Measurements from ENCODE around the gene OR6M1.

OR6M1 gene, protein sequence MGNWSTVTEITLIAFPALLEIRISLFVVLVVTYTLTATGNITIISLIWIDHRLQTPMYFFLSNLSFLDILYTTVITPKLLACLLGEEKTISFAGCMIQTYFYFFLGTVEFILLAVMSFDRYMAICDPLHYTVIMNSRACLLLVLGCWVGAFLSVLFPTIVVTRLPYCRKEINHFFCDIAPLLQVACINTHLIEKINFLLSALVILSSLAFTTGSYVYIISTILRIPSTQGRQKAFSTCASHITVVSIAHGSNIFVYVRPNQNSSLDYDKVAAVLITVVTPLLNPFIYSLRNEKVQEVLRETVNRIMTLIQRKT

DNA sequence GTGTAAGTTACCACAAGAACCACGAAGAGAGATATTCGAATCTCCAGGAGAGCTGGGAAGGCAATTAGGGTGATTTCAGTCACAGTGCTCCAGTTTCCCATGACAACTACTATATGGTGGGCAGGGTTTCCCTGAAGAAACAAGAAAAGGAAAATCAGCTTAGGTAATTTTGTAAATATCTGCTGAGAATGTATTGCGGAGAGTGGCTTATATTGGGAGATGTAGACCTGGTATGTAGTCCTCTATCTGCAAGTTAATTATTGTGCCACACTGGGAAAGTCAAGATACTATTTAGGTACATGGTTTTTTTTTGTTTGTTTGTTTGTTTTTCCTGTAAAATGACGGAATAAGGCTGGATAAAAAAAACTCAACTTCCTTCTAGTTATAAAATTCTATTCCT is at the start of gene OR6M1:
TSS of gene OR6M1 (minus strand) at position 101 of the 400 bp plus-strand sequence. CDS start at position 101, 0 bp downstream.
- DNase-seq (ENCODE audit: low read depth): no peak

DNA sequence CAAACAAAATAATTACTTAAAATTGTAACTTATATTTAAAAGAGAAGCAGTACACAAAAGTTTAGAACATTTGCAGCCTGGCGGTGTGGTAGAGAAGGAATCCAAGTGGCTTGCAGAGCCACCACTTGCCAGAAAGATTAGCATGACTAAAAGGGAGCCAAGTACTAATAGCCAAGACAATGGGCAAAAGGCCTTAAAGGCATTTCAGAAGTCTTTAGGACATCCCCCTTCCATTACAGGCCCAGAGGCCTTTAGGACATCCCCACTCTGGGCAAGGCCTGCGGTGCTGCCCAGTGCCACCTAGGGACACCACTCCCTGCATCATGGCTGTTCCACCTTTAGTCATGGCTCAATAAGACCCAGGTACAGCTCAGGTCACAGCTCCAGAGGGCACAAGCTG is 46.9 kb upstream of the OR6M1 start:
- DNase-seq (ENCODE audit: low read depth): no peak

DNA sequence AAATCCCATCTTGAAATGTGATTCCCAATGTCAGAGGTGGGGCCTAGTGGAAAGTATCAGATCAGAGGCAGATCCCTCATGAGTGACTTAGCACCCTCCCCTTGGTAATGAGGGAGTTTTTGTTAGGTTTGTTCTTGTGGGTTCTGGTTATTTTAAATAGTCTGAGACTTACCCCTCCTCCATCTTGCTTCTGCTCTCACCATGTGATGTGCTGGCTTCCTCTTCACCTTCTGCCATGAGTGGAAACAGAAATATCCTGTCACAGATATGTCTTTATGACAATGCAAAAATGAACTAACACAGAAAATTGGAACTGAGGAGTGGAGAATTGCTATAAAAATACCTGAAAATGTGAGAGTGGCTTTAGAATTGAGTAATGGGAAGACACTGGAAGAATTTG is 46.2 kb upstream of the OR6M1 start:
- DNase-seq (ENCODE audit: low read depth): no peak

DNA sequence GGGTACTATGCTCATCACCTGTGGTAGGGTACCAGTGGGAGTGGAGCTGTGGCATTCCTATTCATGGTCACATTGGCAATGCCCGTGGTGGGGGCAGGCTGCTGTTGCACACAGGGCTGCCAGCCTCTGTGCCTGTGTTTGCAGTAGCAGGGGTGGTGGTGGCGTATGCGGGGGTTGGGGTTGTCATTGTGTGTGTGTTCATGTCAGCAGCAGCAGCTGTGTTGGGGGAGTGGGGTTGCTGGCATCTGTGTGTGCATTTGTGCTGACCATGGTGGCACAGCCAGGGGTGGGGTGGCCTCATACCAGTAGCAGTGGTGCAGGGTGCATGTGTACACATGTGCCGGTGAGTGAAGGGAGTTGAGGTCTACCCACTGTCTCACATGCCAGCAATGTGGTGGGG is 45.0 kb upstream of the OR6M1 start:
- no peak for DNase-seq (ENCODE audit: low read depth)

DNA sequence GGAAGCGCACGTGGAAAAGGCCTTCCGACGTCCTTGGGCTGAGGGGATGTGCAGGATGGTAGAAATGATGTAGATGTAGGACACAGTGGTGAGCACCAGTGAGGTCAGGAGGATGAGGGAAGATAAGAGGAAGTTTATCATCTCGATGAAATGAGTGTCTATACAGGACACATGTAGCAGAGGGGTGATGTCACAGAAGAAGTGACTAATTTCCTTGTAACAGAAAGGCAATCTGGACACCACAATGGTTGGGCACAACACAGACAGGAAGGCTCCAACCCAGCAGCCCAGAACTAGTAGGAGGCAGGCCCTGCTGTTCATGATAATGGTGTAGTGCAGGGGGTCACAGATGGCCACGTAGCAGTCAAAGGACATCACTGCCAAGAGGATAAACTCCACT is 35.0 kb upstream of the OR6M1 start:
- DNase-seq (ENCODE audit: low read depth): no peak

DNA sequence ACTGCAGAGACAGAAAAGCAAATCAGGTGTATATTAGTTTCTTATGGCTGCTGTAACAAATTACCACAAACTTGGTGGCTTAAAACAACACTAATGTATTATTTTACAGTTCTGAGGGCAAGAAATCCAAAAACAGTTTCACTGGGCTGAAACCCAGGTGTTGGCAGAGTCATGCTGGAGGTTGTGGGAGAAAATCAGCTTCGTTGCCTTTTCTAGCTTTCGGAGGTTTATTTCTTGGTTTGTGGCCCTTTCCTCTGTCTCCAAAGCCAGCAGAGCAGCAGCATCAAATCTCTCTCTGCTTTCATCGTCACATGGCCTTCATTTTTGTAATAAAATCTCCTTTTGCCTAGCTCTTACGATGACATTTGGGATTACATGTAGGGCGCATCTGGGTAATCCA is 33.0 kb upstream of the OR6M1 start:
- no peak for DNase-seq (ENCODE audit: low read depth)

DNA sequence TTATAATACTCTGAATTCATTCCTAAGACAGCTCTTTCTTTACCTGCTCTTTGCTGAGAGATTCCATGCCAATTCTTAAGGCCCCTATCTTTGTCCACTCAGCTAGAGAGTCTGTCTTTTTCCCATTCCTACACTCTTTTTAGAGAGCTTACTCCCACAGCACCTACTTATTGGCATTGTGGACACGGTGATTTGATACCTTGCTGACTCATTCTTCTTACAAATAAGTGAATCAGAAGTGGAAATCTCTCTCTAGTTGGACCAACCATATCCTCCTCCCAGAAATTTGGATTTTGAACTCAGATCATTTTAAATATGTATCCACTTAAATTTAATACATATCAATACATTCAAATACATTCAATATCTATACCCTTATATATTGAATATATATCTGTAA is 32.5 kb upstream of the OR6M1 start:
- no peak for DNase-seq (ENCODE audit: low read depth)

DNA sequence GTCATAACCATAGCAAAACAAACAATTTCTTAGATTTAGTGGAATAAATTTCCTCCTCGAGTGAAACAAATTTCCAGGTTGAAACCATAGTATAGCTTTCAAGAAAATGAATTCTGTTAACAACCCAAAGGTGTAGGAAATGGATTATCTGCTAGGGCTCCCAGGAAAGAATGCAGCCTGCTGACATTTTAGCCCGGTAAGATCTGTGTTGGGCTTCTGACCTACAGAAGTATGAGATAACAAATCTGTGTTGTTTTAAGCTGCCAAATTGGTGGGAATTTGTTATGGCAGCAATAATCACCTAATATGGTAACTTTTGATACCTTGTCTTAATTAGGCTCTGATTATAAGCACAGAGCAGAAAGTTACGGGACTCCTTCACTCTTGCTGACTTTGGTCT is 32.0 kb upstream of the OR6M1 start:
- DNase-seq (ENCODE audit: low read depth): no peak

DNA sequence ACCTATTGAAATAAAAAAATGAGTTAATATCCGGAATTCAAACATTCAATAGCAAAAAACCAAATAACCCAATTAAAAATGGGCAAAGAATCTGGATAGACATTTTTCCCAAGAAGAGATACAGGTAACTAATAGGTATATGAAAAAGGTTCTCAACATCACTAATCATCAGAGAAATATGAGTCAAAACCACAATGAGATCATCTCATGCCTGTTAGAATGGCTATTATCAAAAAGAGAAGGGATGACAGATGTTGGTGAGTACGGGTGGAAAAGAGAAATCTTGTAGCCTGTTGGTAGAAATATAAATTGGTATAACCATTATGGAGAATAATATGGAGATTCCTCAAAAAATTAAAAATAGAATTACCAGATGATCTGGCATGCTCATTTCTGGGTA is 26.9 kb upstream of the OR6M1 start:
- no peak for DNase-seq (ENCODE audit: low read depth)

DNA sequence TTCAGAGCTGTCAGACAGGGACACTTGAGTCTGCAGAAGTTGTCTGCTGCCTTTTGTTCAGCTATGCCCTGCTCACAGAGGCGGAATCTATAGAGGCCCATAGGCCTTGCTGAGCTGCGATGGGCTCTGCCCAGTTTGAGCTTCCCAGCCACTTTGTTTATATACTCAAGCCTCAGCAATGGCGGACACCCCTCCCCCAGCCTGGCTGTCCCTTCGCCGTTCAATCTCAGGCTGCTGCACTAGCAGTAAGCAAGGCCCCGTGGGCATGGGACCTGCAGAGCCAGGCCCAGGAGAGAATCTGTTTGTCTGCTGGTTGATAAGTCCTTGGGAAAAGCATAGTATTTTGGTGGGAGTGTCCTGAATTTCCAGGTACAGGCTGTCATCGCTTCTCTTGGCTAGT is 23.6 kb upstream of the OR6M1 start:
- no peak for DNase-seq (ENCODE audit: low read depth)

DNA sequence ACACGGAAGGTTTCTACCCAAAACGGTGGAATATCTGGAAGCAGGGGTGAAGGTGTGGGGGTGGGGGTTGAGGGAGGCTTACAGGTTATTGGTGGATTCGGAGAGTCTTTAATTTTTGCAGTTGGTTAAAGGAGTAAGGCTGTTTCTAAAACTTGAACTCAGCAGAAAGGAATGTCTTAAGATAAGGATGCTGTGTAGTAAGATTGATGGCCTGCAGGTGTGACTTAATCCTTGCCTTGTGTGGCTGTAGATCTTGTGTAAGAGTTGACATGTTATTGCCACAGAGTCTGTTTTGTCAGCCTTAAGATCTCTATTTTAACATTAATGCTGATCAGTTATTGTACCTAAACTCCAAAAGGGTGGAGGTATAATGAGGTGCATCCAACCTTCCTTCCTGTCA is 16.4 kb upstream of the OR6M1 start:
- no peak for DNase-seq (ENCODE audit: low read depth)

DNA sequence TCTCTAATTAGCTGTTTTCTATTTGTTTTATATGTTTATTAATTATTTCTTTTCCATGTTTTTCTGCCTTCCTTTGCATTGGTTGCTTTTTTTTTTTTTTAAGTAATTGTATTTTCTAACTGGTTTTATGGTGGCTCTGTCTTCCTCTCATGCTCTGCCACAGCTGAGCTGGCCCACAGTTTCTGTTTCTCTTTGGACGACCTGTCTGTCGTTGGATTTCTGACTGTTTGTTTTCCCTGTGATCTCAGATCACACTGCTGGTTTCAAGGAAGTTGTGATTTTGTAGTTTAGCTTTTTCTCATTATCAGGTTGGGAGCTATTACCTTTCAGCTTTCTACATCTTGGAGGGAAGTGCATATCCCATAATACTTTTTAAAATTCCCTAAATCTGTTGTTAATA is 15.9 kb upstream of the OR6M1 start:
- no peak for DNase-seq (ENCODE audit: low read depth)

DNA sequence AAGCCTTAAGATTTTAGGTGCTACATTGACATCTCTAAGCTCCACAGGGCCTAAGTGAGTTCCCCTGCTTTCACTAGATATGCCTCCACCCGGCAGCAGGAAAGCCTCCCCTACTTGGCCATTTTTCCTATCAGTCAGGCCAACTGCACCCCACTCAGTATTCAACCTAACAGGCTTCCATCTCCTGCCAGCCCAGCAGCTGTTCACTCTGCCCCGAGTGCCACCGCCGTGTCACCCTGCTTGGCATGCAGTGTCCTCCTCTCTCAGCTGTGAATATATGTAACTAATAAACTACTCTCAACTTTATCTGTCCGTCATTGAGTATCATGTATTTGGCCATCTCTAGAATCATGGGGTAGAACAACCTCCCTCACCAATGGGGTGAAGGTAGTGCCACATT is 9.0 kb upstream of the OR6M1 start:
- DNase-seq (ENCODE audit: low read depth): no peak

DNA sequence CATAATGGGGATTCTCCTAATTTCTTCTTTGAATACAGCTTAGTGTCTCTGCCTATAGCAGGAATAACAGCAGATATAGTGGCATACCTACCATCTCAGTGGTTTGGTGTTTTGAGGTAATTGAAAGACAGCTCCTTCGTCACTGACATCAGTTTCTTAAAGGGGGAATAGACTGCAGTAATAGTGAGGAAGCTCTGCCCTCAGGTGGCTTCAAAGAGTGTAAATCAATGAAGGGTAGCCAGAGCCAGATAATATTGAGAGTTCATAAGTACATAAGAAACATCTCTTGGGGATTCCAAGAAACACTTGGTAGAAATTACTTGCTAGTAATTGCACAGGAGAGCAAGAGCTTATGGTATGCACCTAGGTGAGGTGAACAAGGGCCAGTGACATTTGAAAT is 4.4 kb downstream of the OR6M1 start:
- no peak for DNase-seq (ENCODE audit: low read depth)

DNA sequence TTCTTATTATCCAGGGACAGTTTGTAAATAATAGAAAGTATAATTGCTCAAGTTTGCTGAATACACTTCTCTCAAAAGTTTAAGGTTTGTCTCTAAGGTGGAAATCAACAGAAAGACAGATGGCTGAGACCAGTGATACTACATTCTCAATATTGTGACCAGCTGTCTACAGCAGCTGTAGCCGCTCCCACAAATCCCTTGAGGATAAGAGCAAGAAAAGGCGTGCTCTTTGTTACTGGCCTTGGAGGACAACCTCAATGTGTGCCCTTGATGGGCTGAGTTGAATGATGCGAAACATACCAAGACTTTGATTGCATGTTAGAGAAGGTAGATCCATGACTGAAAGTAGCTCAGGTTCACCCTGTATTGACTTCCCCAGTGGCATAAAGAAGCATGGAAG is 6.1 kb downstream of the OR6M1 start:
- DNase-seq (ENCODE audit: low read depth): no peak

DNA sequence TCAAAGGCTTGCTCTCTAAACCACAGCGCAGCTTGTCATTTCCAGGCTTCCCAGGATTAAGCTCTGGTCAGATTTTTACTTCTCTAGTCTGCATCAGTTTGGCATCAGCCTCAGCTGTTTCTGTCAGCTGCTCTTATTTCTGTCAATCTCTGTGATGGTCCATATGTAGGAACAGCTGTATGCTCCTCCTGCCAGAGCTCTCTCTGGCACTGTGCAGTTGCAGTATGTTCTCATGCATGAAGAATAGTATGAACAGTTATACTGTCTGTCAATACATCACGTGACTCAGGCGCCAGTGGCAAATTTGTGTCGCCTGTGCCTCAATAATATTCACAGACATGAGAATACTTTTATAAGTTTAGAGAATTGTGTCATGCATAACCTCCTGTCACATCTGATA is 6.7 kb downstream of the OR6M1 start:
- no peak for DNase-seq (ENCODE audit: low read depth)

DNA sequence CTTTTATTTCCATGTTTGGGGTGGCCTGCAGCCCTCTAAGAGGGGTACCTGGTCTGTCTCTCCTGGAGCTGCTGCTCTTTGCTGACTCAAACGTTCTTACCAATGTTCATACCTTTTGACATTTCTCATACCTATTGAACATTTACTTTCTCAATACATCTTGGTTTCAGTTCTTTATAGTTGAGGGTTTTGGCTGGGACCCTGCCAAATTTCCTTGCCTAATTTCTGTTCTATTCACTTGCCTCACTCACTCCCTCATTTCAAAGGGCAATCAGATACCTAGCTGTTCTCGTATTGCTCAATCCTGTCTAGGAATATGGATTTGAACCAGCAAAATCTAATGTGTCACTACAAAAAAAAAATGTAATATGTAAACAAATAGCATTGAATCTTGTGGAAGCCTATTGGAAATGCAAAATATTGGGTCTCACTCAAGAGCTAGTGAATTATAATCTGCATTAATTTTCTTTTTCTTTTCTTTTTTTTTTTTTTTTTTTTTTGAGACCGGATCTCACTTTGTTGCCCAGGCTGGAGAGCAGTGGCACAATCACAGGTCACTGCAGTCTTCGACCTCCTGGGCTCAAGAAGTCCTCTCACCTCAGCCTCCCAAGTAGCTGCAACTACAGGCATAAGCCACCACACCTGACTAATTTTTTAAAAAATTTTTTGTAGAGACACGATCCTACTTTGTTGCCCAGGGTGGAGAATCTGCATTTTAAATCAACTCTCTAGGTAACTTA is 7.5 kb downstream of the OR6M1 start:
- no peak for DNase-seq (ENCODE audit: low read depth)

DNA sequence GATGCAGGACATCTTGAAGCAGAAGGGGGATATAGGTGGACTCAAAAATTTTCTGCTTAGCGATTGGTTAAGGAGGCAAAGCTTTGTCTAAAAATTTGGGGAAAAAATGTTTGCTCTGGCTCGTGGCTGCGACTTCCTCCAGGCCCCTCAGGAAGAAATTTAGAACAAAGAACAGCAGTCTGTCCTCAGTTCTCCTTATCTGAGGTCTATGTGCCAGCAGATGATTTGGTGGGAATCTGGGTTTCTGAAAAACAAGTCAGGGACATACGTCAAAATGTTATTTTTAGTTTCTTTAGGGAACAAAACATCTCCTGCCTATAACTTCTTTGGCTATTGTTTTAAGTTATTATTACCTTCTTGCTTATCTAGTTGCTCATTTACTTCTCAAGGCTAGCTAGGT is 8.1 kb downstream of the OR6M1 start:
- no peak for DNase-seq (ENCODE audit: low read depth)

DNA sequence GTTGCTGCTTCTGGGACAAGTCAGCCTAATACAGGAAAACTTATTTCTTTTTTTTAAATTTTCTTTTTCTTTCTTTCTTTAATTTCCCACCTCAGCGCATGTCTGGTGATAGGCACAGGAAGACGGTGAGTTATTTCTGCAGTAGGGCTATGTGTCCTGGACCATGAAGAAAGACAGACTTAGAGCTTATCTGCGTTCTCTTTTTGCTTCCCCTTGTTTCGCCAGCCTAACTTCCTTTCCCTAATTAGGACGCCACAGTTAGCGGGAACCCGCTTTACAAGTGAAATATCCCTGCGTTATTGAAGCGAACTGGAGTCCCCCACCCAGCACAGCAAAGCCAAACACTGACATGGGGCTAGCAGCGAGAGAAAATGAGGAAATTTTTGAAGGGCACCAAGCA is 8.6 kb downstream of the OR6M1 start:
- DNase-seq (ENCODE audit: low read depth): no peak

DNA sequence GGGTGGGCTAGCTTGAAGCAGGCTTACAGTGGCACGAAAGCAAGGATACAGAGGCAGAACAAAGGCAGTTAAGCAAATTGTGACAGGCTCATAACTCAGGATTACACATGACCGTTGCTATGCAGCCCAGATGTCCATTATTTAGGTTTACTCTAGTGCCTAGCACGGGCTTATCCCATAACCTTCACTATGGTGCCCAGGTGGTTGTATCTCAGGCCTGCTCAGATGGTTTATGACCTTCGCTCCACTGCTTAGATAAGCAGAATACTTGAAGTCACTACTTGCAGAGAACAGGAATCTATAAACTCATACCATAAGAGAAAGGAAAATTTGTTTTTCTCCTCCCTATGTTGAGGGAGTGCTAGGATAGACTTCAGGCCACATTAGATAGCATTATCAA is 9.0 kb downstream of the OR6M1 start:
- DNase-seq (ENCODE audit: low read depth): no peak

DNA sequence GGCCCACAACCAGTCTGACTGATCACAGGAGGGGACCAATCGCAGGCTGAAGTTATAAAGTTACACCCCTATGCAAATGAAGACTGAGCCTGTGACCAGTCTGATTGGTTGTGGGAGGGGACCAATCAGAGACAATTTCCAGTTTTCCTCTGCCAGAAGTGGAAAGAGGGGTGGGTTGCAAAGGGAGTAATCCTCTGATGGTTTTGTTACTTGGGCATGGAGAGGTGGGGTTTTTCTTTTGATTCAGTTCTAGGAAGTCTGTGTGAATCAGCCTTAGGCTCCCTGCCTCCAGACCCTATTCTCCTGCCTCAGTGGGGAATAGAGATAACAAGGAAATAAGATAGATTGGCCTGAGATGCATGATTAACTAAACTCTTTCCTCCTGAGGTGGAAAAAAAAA is 9.9 kb downstream of the OR6M1 start:
- DNase-seq (ENCODE audit: low read depth): no peak

DNA sequence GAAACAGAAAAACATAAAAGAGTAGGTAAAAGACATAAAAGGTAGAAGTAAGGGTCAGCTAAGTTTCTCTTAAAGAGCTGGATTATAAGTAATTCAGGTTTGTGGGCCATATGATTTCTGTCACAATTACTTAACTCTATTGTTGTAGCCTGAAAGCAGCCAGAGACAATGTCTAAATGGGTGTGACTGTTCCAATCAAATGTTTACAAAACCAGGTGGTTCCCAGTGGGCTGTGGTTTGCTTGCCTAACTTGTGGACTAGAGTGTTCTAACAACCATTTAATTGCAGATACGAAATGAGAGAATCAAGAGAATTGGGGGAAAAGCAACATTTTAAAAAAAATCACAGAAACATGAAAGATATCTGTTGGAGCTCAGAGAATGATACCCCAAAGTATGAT is 22.6 kb downstream of the OR6M1 start:
- DNase-seq (ENCODE audit: low read depth): no peak

DNA sequence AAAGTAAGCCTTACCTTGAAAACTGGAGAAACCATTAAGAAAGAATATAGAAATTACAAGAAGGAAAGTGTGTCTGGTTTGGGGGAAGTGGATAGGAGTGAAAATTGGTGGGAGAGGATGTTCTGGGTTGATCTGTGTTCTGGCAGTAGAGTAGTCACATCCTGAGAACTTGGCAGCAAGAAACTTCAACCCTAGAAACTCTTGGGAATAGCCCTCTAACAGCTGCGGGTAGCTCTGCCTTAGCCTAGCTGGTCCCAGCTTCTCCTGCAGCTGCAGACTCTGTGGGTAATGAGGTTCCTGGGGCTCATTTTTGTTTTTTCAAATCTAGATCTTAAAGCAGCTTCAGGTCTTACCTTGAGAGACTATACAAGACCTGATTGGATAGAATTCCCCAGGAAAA is 27.6 kb downstream of the OR6M1 start:
- DNase-seq (ENCODE audit: low read depth): no peak
